Measurements from ENCODE around the gene KPNA4. TPM values are rescaled to one million over a fixed set of nuclear protein-coding genes. Genes with fewer than 3 reads are reported as not detected.

KPNA4 gene
- total RNA-seq, 4 donors from 2014 or later, result 24.7 to 31.2 (median 30.4) TPM

GRCh38 chr3:160598865-160599264, 33.5 kb upstream of the KPNA4 start:
- DNase-seq, result no peak
- H3K36me3 ChIP-seq, result no peaks in the 10 kb centered on the region
- WGBS, 2 donors, result 67 to 69% methylated on average over 2 of the region's 2 CpGs
- H3K27ac ChIP-seq, result peak overlapping the region; percentile 25 to 88 (median 72)
- H3K4me3 ChIP-seq (replicated peaks in 1 of 3), result no peak overlapping the region
- H3K27me3 ChIP-seq, result no peaks in the 10 kb centered on the region
- intact Hi-C loops (cut with DNase I), result no loop called here
- TF ChIP-seq CTCF (IDR thresholded peaks at IDR 0.05) (no peak), POLR2A (IDR thresholded peaks at IDR 0.05) (no peak)
- peaks cover 13 to 27% of the 10 kb centered on the region in 2 donors for H3K4me1 ChIP-seq
- no peaks in the 10 kb centered on the region for H3K9me3 ChIP-seq

GRCh38 chr3:160588023-160588422, 22.7 kb upstream of the KPNA4 start:
- Histone ChIP-seq H3K27ac (no peak overlapping the region), H3K9me3 (no peaks in the 10 kb centered on the region), H3K4me1 (peaks cover 3 to 8% of the 10 kb centered on the region in 2 donors), H3K4me3 (replicated peaks in 1 of 3) (no peak overlapping the region), H3K36me3 (no peaks in the 10 kb centered on the region), H3K27me3 (no peaks in the 10 kb centered on the region)
- intact Hi-C loops (cut with DNase I), result no loop called here
- no peak for DNase-seq
- TF ChIP-seq CTCF (IDR thresholded peaks at IDR 0.05), result no peak
- no peak for TF ChIP-seq POLR2A (IDR thresholded peaks at IDR 0.05)

- Histone ChIP-seq H3K9me3 (no peaks in the 10 kb centered on the region), H3K27me3 (no peaks in the 10 kb centered on the region), H3K4me3 (replicated peaks in 1 of 3) (no peak overlapping the region), H3K27ac (peak overlapping the region in 2 of 3 donors; percentile 19 to 24), H3K36me3 (no peaks in the 10 kb centered on the region), H3K4me1 (peaks cover 3 to 8% of the 10 kb centered on the region in 2 donors)
- WGBS, 2 donors, result 83 to 86% methylated on average over 1 of the region's 1 CpG
- intact Hi-C loops (cut with DNase I), result no loop called here
- DNase-seq, result peak; percentile 81 to 84
- no peak for TF ChIP-seq CTCF (IDR thresholded peaks at IDR 0.05)
- TF ChIP-seq POLR2A (IDR thresholded peaks at IDR 0.05), result no peak
Observed at GRCh38 chr3:160587105-160587504, 21.7 kb upstream of the KPNA4 start.

- WGBS, 2 donors, result 54 to 59% methylated on average over 3 of the region's 3 CpGs
- DNase-seq, result no peak
- no peaks in the 10 kb centered on the region for H3K36me3 ChIP-seq
- no peak overlapping the region for H3K4me3 ChIP-seq (replicated peaks in 1 of 3)
- H3K27me3 ChIP-seq, result no peaks in the 10 kb centered on the region
- H3K4me1 ChIP-seq, result peaks cover 3 to 8% of the 10 kb centered on the region in 2 donors
- intact Hi-C loops (cut with DNase I), result no loop called here
- H3K9me3 ChIP-seq, result no peaks in the 10 kb centered on the region
- peak overlapping the region in 2 of 3 donors; percentile 19 to 24 for H3K27ac ChIP-seq
- no peak for TF ChIP-seq POLR2A (IDR thresholded peaks at IDR 0.05)
- no peak for TF ChIP-seq CTCF (IDR thresholded peaks at IDR 0.05)
Observed at GRCh38 chr3:160586679-160587078, 21.3 kb upstream of the KPNA4 start.

GRCh38 chr3:160583451-160583850, 18.1 kb upstream of the KPNA4 start:
- TF ChIP-seq CTCF (IDR thresholded peaks at IDR 0.05) (no peak), POLR2A (IDR thresholded peaks at IDR 0.05) (no peak)
- Histone ChIP-seq H3K4me3 (replicated peaks in 1 of 3) (no peak overlapping the region), H3K27ac (no peak overlapping the region), H3K9me3 (no peaks in the 10 kb centered on the region), H3K36me3 (no peaks in the 10 kb centered on the region), H3K4me1 (peaks cover 3 to 8% of the 10 kb centered on the region in 2 donors), H3K27me3 (no peaks in the 10 kb centered on the region)
- DNase-seq, result no peak
- intact Hi-C loops (cut with DNase I), result no loop called here
